ENCODE results near the gene LRCH1.

- TF ChIP-seq CTCF (conservative IDR thresholded peaks at IDR 0.05 in 1 of 2, IDR thresholded peaks at IDR 0.05 in 1 of 2; ENCODE audit: low read depth in 1 of 2, low read length in 2 of 2) (no peak), EZH2 (IDR thresholded peaks at IDR 0.05; ENCODE audit: low read length, missing control alignments) (no peak)
Measured at GRCh38 chr13:46716821-46717220, 163.9 kb downstream of the LRCH1 start.

Measured in fibroblast of lung (primary cell).